Upper lobe of right lung (tissue), 1 donor: ENCODE results near the gene PAK4. TPM values are rescaled to one million over a fixed set of nuclear protein-coding genes. Genes with fewer than 3 reads are reported as not detected.

ENCODE experiments used
- ATAC-seq: fragments of 200-7000 bp; cut with Tn5 transposase; one replicate; pipeline ENCODE4 v1.9.1; 2020; ENCODE audit warnings: mild to moderate bottlenecking, moderate library complexity
- DNase-seq: peaks from one replicate; pipeline ENCODE4 v3.0.0-alpha.2; 2020
- H3K27ac ChIP-seq: fragments of 200-600 bp; one replicate; pipeline ENCODE4 v1.8.0; 2022
- H3K27me3 ChIP-seq: fragments of 200-600 bp; one replicate; pipeline ENCODE4 v1.8.0; 2022; ENCODE audit warnings: mild to moderate bottlenecking
- H3K36me3 ChIP-seq: fragments of 200-600 bp; one replicate; pipeline ENCODE4 v1.8.0; 2022
- H3K4me1 ChIP-seq: fragments of 200-600 bp; one replicate; pipeline ENCODE4 v1.8.0; 2022
- H3K4me3 ChIP-seq: fragments of 200-600 bp; one replicate; pipeline ENCODE4 v1.8.0; 2022; ENCODE audit warnings: mild to moderate bottlenecking
- H3K9me3 ChIP-seq: fragments of 200-600 bp; one replicate; pipeline ENCODE4 v1.8.0; 2022
- intact Hi-C: fragments of 100-400 bp; cut with DNase I; formaldehyde crosslinking; loops from one replicate; pipeline ENCODE4 v1.11.0; 2022
- total RNA-seq: library from RNA; stranded (reverse); fragmentation: NEBNext Ultra II Directional; extraction: Animal tissue kit (Norgen Biotek cat#: 25700); gene quantifications from one replicate; pipeline ENCODE4 v1.2.1, GENCODE V29; 2021
- TF ChIP-seq, protein P1 (sequence below): fragments of 200-600 bp; IDR thresholded peaks from one replicate; pipeline ENCODE4 v1.8.0; 2022; ENCODE audit warnings: antibody characterized with exemption
- donor health status: DM: no; HTN: yes; CAD: no; lungs with severe emphysema.

The PAK4 gene
- total RNA-seq, 1 donor from 2014 or later = 72.8 TPM

GRCh38 chr19:39104186-39104596 is 21.4 kb upstream of the PAK4 start:
- H3K27me3 ChIP-seq = peaks cover 5% of the 10 kb centered on the region
- H3K4me3 ChIP-seq = no peak overlapping the region
- no peaks in the 10 kb centered on the region for H3K4me1 ChIP-seq
- ATAC-seq = no peak
- H3K9me3 ChIP-seq = no peaks in the 10 kb centered on the region
- TF ChIP-seq, protein P1, sequence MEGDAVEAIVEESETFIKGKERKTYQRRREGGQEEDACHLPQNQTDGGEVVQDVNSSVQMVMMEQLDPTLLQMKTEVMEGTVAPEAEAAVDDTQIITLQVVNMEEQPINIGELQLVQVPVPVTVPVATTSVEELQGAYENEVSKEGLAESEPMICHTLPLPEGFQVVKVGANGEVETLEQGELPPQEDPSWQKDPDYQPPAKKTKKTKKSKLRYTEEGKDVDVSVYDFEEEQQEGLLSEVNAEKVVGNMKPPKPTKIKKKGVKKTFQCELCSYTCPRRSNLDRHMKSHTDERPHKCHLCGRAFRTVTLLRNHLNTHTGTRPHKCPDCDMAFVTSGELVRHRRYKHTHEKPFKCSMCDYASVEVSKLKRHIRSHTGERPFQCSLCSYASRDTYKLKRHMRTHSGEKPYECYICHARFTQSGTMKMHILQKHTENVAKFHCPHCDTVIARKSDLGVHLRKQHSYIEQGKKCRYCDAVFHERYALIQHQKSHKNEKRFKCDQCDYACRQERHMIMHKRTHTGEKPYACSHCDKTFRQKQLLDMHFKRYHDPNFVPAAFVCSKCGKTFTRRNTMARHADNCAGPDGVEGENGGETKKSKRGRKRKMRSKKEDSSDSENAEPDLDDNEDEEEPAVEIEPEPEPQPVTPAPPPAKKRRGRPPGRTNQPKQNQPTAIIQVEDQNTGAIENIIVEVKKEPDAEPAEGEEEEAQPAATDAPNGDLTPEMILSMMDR = no peak
- intact Hi-C loops = no loop called here
- H3K27ac ChIP-seq = no peak overlapping the region
- no peaks in the 10 kb centered on the region for H3K36me3 ChIP-seq
- DNase-seq = no peak

DNA sequence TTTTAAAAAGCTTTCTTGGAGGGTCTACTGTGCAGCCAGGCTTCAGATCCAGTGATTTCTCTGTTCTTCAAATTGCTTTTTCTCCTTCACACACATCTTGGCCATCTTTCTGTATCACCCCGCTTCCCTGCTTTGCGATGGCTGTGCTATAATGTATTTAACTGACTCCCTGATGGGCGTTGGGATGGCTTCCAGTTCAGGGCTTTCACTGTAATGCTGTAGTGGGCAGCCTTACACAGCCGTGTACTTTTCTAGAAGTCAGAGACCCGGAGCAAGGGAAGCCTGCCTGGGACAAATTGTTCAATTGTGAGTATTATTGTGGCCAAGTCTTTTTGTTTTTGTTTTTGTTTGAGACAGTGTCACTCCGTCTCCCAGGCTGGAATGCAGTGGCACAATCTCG is 19.4 kb upstream of the PAK4 start:
- DNase-seq = no peak
- H3K4me3 ChIP-seq = no peak overlapping the region
- no peaks in the 10 kb centered on the region for H3K9me3 ChIP-seq
- no peaks in the 10 kb centered on the region for H3K4me1 ChIP-seq
- no peak for ATAC-seq
- intact Hi-C loops = no loop called here
- H3K36me3 ChIP-seq = no peaks in the 10 kb centered on the region
- H3K27ac ChIP-seq = no peak overlapping the region
- TF ChIP-seq, protein P1 = no peak
- H3K27me3 ChIP-seq = no peaks in the 10 kb centered on the region

- H3K36me3 ChIP-seq = no peaks in the 10 kb centered on the region
- ATAC-seq (no peak), DNase-seq (no peak)
- intact Hi-C loops = no loop called here
- no peak overlapping the region for H3K4me3 ChIP-seq
- no peaks in the 10 kb centered on the region for H3K27me3 ChIP-seq
- TF ChIP-seq, protein P1 = no peak
- no peaks in the 10 kb centered on the region for H3K9me3 ChIP-seq
- no peak overlapping the region for H3K27ac ChIP-seq
- no peaks in the 10 kb centered on the region for H3K4me1 ChIP-seq
These were observed 15.9 kb upstream of the PAK4 start for GRCh38 chr19:39109641-39110040.

- H3K4me1 ChIP-seq = no peaks in the 10 kb centered on the region
- H3K4me3 ChIP-seq = no peak overlapping the region
- no peak overlapping the region for H3K27ac ChIP-seq
- ATAC-seq (peak; percentile 88), DNase-seq (peak; percentile 77)
- H3K9me3 ChIP-seq = no peaks in the 10 kb centered on the region
- intact Hi-C loops = no loop called here
- no peaks in the 10 kb centered on the region for H3K27me3 ChIP-seq
- TF ChIP-seq, protein P1 = peak; percentile 79
- H3K36me3 ChIP-seq = no peaks in the 10 kb centered on the region
These were observed 15.2 kb upstream of the PAK4 start for GRCh38 chr19:39110263-39110967.

DNA sequence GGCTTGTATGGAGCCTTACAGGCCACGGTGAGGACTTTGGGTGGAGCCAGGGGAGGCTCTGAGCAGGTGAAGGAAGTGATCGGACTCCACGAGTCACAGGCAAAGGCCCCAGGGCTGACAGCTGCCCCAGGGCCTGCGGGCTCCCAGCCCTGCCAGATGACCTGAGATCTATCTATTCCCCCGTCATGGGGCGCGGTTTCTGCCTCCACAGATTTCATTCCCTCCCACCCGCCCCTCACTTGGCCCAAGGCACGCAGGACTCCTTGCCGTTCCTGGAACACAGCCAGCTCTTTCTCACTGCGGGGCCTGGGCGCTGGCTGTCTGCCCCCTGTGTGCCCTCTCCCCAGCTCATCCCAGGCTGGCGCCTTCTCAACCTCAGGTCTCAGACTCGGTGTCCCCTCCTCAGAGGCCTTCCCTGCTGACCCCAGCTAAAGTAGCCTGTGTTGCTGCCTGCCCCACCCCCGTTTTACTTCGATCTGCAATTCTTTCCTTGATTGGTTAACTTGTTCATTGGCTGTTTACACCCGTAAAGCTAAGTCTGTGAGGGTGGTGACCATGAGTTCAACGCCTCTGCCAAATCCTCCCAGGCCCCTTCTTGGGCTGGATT is 13.9 kb upstream of the PAK4 start:
- Histone ChIP-seq H3K9me3 (no peaks in the 10 kb centered on the region), H3K4me1 (no peaks in the 10 kb centered on the region), H3K27me3 (no peaks in the 10 kb centered on the region), H3K27ac (no peak overlapping the region), H3K36me3 (no peaks in the 10 kb centered on the region), H3K4me3 (no peak overlapping the region)
- intact Hi-C loops = no loop called here
- ATAC-seq = no peak
- no peak for DNase-seq
- TF ChIP-seq, protein P1 = no peak
